Measurements from ENCODE around the gene PDE12. TPM values are rescaled to one million over a fixed set of nuclear protein-coding genes. Genes with fewer than 3 reads are reported as not detected.

The PDE12 gene
- total RNA-seq, 4 donors from 2014 or later, result 19.6 to 28.7 (median 25.0) TPM

DNA sequence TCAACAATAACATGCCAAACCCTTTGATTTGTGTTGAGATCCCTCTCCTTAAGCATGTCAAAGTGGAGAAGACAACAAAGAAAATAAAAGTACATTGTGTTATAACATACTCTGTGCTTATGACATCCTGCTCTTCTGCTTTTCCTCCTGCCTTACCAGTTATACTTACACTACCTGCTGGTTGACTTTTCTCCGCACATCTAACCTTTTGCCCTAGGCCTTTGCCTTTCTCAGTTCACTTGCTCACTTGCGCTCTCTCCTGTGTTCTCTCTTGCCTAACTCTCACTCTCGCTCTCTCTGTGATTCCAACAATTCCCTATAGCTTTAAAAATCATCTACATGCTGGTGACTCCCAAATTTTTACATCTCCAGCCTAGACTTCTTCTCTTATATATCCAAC is 17.6 kb upstream of the PDE12 start:
- no peaks in the 10 kb centered on the region for H3K9me3 ChIP-seq
- H3K4me1 ChIP-seq, result no peaks in the 10 kb centered on the region
- H3K27ac ChIP-seq, result peak overlapping the region; percentile 29
- TF ChIP-seq, protein P1, sequence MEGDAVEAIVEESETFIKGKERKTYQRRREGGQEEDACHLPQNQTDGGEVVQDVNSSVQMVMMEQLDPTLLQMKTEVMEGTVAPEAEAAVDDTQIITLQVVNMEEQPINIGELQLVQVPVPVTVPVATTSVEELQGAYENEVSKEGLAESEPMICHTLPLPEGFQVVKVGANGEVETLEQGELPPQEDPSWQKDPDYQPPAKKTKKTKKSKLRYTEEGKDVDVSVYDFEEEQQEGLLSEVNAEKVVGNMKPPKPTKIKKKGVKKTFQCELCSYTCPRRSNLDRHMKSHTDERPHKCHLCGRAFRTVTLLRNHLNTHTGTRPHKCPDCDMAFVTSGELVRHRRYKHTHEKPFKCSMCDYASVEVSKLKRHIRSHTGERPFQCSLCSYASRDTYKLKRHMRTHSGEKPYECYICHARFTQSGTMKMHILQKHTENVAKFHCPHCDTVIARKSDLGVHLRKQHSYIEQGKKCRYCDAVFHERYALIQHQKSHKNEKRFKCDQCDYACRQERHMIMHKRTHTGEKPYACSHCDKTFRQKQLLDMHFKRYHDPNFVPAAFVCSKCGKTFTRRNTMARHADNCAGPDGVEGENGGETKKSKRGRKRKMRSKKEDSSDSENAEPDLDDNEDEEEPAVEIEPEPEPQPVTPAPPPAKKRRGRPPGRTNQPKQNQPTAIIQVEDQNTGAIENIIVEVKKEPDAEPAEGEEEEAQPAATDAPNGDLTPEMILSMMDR (IDR thresholded peaks at IDR 0.05), result no peak
- TF ChIP-seq POLR2AphosphoS5 (IDR thresholded peaks at IDR 0.05), result peak in 1 of 3 donors; percentile 60
- no peak for DNase-seq (ENCODE audit: low spot score in 2 of 2)
- no peaks in the 10 kb centered on the region for H3K27me3 ChIP-seq
- 67% methylated on average over 3 of the region's 3 CpGs for WGBS
- no peaks in the 10 kb centered on the region for H3K36me3 ChIP-seq
- H3K4me3 ChIP-seq, result no peak overlapping the region

GRCh38 chr3:57544181-57545125 is 11.6 kb upstream of the PDE12 start, which contains the start of gene DNAH12:
DNAH12 (minus strand) TSS chr3:57544344; CDS start chr3:57542870, 1,474 bp downstream.
- Histone ChIP-seq H3K27ac (peak within 1 kb of the TSS; percentile 67), H3K4me1 (peaks cover 11% of the 10 kb centered on the region), H3K36me3 (no peaks in the 10 kb centered on the region), H3K9me3 (no peaks in the 10 kb centered on the region), H3K27me3 (peaks cover 5% of the 10 kb centered on the region), H3K4me3 (peak within 1 kb of the TSS; percentile 37)
- DNase-seq (ENCODE audit: low spot score in 2 of 2), result no peak
- 7% methylated on average over 18 of the region's 20 CpGs for WGBS
- TF ChIP-seq POLR2AphosphoS5 (IDR thresholded peaks at IDR 0.05), result no peak
- TF ChIP-seq, protein P1 (IDR thresholded peaks at IDR 0.05), result no peak
- no peak for TF ChIP-seq POLR2A (IDR thresholded peaks at IDR 0.05)
- TF ChIP-seq EP300 (IDR thresholded peaks at IDR 0.05), result no peak

DNA sequence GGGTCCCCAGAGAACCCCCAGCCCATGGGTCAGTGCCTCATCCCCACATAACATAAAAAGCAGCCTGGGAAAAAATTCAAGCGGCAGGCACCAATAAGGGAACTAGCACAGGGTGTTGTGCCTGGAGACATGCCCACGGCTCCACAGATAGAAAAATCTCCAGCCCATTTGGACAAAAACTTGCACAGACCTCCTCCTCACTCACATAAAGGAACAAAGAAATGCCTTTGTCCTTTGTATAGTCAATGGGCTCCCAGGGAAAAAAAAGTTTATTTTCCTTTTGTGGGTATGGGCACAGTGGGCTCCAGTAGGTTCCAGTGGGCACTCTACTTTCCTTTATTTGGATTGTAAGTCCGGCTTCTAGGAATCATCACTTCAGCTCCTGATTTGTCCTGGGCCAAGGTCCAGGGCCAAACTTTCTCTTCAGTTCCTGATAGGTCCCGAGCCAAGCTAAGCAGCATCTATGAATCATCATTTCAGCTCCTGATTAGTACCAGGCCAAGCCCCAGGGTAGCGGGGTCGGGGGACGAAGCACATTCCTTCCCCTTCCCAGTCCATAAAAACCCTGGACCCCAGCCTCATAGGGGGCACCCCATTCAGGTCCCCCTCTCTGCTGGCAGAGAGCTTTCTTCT is 10.3 kb upstream of the PDE12 start:
- WGBS, result 65% methylated on average over 7 of the region's 7 CpGs
- Histone ChIP-seq H3K4me1 (peaks cover 11% of the 10 kb centered on the region), H3K27ac (peak overlapping the region; percentile 4), H3K9me3 (no peaks in the 10 kb centered on the region), H3K27me3 (peaks cover 5% of the 10 kb centered on the region), H3K4me3 (no peak overlapping the region), H3K36me3 (no peaks in the 10 kb centered on the region)
- DNase-seq (ENCODE audit: low spot score in 2 of 2), result no peak
- TF ChIP-seq, protein P1 (IDR thresholded peaks at IDR 0.05), result no peak
- TF ChIP-seq POLR2A (IDR thresholded peaks at IDR 0.05), result no peak
- TF ChIP-seq EP300 (IDR thresholded peaks at IDR 0.05), result no peak
- no peak for TF ChIP-seq POLR2AphosphoS5 (IDR thresholded peaks at IDR 0.05)

DNA sequence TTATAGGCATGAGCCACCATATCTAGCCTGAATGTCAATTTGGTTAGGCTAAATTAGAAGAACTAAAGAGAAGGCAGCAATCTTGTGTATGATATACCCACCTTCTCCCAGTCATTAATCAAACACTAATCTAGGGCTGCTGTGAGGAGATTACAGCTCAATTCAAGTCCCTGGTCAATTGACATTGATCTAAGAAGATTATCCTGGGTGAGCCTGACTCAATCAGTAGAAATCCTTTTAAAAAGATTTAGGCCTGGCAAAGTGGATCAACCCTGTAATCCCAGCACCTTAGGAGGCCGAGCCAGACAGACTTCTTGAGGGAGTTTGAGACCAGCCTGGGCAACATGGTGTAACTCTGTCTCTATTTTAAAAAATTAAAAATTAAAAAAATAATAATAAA is 9.5 kb upstream of the PDE12 start:
- Histone ChIP-seq H3K27ac (no peak overlapping the region), H3K4me3 (no peak overlapping the region), H3K27me3 (peaks cover 5% of the 10 kb centered on the region), H3K9me3 (no peaks in the 10 kb centered on the region), H3K36me3 (no peaks in the 10 kb centered on the region), H3K4me1 (peaks cover 11% of the 10 kb centered on the region)
- TF ChIP-seq POLR2A (IDR thresholded peaks at IDR 0.05), result no peak
- TF ChIP-seq POLR2AphosphoS5 (IDR thresholded peaks at IDR 0.05), result no peak
- TF ChIP-seq EP300 (IDR thresholded peaks at IDR 0.05), result no peak
- TF ChIP-seq, protein P1 (IDR thresholded peaks at IDR 0.05), result no peak
- DNase-seq (ENCODE audit: low spot score in 2 of 2), result no peak
- 100% methylated on average over 1 of the region's 1 CpG for WGBS

- WGBS, result 22% methylated on average over 8 of the region's 8 CpGs
- TF ChIP-seq POLR2A (IDR thresholded peaks at IDR 0.05) (no peak), POLR2AphosphoS5 (IDR thresholded peaks at IDR 0.05) (no peak), EP300 (IDR thresholded peaks at IDR 0.05) (no peak)
- TF ChIP-seq, protein P1 (IDR thresholded peaks at IDR 0.05), result no peak
- no peak for DNase-seq (ENCODE audit: low spot score in 2 of 2)
Measured at GRCh38 chr3:57555306-57555705, 768 bp upstream of the PDE12 start.

More at GRCh38 chr3:57555306-57555705, 768 bp upstream of the PDE12 start:
- Histone ChIP-seq H3K9me3 (no peaks in the 10 kb centered on the region), H3K27ac (peak overlapping the region; percentile 93), H3K4me1 (peaks cover 40% of the 10 kb centered on the region), H3K36me3 (peaks cover 10% of the 10 kb centered on the region), H3K4me3 (peak overlapping the region; percentile 79), H3K27me3 (no peaks in the 10 kb centered on the region)
